HG03064 (cell line): ENCODE data around the gene RNF32.
"Not testable (repeated sequence)": the region's sequence is repeated elsewhere in the genome, so short reads cannot be mapped to it uniquely, and the experiment has no call there.

Experiments
- ATAC-seq: cut with Tn5 transposase; IDR thresholded peaks from one replicate; pipeline ENCODE4 v1.9.1; 2021; ENCODE audit warnings: low read depth; ENCODE audit not compliant: unreplicated experiment

The RNF32 gene

DNA sequence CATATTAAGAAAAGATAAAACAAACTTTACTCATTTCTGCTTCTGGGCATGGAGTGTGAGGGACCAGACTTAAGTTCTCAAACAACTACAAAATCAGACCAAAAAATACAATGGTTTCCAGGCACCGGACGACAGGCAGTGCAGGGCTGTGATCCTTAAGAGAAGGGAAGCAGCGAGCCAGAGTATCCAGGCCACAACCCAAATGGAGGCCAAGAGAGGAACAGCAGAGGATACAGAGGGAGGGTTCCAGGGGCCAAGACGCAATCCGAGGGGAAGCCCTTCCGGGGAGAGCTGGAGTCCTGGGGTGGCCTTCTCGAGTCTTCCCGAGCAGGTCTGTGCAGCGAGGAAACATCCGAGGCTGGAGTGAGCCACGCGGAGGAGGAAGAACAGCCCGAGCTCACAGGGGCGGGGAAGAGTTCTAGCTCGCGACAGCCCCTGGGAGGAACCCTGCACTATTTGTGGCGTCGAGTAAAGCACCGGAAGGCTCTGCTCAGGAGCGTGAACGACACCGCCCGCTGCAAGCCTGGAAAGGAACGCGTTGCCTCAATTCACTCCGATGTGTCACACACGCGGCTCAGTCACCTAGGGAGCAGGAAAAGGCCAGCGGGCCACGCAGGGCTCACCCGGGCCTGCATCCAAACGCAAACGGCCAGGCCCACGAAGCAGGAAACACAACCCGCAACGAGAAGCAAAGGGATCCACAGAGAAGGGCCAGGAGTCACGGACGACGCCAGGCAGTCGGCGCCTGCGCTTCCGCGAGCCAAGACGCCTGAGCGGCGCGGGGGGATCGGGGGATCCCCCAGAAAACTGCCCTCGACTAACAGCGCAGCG is 933 bp upstream of the RNF32 start:
- no peak for ATAC-seq

DNA sequence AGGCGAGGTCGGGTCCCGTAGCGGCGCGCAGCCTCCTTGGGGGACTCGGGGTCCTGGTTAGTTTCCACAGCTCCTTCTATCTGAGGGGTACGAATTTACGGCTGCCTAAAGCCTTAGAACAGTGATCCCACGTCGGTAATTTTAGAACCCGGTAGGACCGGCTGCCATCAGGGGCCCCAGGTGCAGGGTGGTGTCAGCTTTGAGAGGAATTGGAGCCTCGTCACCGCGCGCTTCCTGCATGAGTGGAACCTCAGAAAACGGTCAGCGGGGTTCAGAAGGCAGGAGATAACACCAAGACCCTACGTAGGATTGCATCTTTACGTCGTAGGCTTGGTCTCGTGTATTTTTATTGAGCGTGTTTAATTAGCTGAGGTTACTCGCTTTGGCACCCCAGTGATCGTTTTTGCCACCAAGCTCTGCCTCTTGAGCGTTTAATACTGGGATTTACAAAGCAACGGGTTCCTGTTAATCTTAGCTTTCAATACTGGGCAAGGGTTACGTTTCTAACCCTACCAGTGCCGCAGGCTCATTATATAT is 443 bp downstream of the RNF32 start:
- peak; percentile 59 for ATAC-seq

DNA sequence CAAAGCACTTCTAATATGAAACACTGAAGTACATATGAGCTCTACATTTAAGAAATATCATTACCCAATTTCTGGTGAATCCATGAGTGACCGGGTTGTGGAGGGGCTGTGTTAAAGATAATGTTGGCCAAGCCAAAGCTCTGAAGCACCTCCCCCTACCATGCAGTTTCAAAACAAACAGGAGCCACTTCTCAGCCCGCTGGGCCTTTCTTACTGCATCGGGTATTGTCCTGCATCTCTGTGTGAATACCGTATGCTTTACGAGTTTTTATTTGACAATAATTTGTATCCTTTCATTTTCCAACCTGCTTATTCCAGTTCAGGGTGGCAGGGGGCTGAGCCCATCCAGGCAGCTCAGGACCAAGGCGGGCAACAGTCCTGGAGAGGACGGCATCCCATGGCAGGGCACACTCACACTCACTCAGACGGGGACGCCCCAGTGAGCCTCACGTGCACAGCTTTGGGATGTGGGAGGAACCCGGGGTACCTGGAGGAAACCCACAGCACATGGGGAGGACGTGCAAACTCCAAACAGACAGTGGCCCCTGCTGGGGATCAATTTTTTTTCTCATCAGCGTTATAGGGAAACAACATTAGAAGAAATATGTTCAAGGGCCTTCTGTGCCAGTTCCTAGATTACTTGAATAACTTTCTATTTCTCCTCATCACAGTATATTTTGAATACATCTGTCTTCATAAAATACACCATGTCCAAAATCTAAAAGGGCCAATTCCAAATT is 1.9 kb downstream of the RNF32 start:
- ATAC-seq: no peak

DNA sequence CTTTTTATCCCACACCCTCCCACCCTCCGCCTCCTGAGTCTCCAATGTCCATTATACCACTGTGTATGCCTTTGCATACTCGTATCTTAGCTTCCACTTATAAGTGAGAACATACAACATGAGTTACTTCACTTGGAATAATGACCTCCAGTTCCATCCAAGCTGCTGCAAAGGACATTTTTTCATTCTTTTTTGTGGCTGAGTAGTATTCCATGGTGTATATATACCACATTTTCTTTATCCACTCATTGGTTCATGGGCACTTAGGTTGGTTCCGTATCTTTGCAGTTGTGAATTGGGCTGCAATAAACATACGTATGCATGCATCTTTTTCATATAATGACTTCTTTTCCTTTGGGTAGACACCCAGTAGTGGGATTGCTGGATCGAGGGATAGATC is 6.8 kb downstream of the RNF32 start:
- not testable (repeated sequence) for ATAC-seq

DNA sequence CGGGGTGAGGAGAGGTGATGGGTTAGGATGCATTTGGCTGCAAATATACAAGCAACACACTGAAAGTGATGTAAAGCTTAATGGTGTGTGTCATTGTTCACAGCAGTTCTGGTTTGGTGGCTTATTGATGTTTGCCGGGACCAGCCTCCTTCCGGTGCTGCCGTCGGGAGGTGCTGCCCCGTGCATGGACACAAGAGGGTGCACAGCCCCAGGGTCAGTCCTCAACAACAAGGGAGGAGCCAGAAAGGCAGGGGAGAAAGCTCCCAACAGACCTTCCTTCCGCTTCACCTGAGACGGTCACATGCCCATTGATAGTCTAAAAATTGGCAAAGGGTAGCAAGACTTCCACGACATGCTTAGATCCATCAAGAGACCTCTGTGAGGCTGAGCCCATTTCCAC is 9.5 kb downstream of the RNF32 start:
- ATAC-seq: no peak

DNA sequence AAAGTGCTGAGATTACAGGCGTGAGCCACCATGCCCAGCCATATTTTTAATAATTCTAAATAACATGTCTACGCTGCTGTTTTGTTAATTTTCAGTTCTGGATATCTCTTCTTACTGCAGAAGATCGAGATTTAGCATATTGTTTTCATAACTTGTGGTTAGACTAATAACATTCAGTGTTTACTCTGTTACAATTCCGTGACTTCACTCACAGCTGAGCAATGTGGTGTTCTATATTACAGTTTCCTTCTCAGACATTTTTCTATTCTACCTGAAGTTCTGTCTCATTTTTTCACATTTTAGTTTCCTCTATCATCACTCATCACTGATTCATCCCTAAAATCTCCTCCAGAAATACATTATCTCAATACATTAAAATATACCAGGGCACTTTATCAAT is 10.9 kb downstream of the RNF32 start:
- no peak for ATAC-seq

DNA sequence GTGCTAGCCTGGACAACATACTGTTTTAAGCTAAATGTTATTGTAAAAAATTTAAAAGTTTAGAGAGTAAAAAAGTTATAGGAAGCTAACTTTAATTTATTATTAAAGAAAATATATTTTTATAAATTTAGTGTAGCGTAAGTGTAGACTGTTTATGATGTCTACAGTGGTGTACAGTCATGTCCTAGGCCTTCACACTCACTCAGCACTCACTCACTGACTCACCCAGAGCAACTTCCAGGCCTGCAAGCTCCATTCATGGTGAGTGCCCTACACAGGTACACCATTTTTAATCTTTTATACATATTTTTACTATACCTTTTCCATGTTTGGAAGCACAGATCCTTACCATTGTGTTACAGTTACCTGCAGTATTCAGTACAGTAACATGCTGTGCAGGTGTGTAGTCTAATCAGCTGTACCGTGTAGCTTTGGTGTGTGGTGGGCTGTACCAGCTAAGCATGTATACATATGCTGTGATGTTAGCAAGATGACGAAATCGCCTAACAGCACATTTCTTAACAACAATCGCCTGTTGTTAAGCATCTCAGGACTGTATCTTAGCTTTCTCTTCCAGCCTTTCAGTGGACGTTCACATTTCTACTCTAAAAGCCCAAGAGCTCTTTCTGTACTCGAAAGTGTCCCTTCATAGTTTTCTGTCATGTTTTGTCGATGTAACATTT is 12.5 kb downstream of the RNF32 start:
- no peak for ATAC-seq

DNA sequence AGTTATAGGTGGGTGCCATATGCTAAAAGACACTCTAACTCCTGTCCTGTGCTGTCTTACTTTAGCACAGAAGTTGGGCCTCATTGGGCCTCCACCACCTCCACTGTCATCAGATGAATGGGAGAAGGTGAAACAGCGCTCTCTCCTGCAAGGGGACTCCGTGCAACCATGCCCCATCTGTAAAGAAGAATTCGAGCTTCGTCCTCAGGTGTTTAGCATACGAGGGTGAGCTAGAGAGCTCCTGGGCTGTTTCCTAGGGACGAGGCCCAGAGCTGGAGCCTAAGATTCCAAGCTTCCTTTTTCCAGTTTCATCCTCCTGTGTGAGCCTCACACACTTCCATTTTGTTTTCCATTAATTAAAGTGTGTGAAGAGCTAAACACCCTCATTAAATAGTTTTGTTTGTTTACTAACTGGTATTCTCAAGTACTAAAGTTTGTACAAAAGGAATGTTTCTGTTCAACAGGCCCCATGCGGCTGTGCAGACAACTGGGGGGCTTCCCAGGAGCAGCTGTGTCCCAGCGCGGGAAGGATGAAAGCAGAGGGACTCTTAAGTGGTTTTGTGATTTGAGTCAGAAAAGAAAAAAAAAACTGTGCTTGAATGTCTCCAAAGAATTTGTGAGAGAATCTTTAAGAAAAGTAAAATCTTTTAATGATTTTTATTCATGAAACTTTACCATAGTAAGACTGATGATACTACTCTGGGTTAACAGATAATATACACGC is 14.1 kb downstream of the RNF32 start:
- ATAC-seq: no peak

DNA sequence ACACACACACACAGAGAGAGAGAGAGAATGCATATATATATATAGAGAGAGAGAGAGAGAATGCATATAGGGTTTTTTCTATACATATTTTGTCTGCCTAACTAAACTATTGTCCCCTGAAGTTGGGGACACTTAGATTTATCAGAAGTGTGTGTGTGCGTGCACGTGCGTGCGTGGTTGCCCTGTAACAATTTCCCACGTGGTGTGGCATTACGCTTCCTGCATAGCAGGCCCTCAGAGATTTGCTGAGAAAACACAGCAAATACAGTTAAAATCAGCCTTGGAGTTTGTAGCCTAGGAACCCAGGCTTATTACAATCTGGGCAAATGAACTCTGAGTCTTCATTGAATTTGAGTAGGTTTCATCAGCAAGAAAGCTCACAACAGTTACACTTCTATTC is 14.7 kb downstream of the RNF32 start:
- ATAC-seq: no peak

DNA sequence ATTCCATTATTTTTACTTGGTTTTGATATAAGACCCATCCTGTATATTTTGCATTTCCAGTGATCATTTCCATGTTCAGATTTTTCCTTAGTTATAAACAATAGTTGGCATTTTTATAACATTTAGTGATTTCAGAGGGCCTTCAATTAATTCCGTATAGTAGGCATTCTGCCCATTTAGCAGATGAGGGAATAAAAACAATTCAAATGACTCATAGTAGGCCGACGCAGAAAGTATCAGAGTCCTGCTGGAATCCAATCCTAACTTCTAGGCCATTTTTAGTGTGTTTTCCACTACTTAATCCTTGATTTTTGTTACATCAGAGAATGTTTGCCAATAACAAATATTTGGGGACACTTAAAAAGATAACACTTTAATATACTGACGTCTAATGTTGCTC is 15.4 kb downstream of the RNF32 start:
- no peak for ATAC-seq

DNA sequence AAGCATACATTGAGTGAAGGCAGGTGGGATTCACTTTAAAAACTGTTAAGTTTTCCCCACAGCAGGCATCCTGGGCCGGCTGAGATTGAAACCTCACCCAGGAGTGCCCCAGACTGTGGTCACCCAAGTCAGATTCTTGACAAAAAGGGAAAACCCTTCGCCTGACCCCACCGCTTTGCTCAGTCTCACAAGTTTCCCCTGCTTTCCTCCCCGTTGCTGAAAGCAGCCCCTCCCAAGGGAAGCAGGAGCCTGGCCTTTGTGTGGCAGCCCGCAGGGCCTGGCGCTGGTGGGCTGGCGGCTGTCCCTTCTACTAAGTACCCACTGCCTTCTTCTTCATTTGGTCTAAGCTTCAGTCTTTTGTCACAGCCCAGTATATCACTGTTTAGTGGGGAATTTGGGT is 16.0 kb downstream of the RNF32 start:
- ATAC-seq: no peak

DNA sequence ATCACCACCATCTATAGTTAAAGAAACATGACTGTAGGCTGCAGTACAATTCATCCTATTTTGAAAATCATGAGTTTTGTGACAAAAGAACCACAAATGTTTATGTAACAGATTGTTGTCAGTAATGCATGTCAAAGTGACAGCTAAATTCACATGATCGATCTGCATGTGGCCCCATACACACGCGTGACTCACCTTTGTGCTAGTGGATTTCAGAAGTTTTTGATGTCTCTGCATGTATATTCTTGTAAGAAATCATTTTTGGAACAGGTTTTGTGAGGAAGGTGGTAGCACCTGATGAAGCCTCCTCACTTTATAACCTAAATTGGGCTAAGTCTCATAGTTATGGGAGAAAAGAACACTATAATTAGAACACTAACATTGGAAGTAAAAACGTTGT is 17.1 kb downstream of the RNF32 start:
- no peak for ATAC-seq

DNA sequence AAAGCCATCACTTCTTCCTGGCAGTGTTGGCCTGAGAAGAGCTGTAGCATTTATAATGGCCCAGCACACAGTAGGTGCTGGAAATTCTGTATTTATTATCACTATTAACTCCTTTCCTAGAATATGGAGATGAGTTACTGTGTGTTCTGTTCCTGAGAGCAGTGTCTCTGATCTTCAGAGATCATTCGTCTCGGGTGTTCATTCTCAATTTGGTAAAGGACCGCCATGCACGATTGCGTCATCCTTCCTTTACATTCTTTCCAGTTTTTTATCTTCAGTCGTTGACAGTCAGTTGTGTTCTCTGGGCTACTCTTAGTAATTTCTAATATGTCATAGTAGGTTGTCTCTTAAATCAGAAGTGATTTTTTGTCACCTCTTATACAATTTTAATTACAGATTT is 18.6 kb downstream of the RNF32 start:
- no peak for ATAC-seq

DNA sequence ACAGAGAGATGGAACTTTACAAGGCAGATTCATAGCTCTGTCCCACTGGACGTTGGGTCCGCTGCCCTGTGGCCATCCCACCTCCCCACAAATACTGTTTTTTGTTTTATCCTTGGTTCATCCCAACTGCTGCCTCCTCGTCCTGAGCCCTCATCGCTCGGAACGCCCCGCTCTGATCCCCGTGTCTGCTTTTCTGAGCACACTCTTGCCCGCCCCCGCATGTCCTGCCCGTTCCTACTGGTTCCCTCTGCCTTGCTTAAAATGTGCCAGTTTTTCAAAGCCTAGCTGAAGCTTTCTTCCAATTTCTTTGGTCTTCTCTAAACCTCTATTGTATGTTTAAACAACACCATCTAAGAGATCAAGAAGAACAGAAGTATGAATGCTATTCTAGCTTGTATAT is 19.4 kb downstream of the RNF32 start:
- ATAC-seq: no peak

DNA sequence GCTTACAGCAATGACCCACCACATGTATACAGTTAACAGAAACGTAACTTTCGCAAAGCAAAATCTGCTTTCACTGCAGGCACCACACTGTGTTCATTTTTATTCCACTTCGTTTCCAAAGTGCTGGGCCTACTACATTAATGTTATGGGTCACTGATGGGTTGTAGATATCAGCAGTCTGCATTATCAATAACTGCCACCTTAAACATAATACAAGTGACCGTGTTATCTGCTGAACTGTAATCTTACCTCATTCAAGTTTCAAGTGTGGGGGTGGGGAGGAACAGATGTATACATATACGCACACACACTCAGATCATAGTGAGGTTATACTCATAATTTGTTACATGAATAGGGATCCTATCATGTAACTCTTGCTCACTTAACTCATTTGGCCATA is 21.1 kb downstream of the RNF32 start:
- no peak for ATAC-seq

DNA sequence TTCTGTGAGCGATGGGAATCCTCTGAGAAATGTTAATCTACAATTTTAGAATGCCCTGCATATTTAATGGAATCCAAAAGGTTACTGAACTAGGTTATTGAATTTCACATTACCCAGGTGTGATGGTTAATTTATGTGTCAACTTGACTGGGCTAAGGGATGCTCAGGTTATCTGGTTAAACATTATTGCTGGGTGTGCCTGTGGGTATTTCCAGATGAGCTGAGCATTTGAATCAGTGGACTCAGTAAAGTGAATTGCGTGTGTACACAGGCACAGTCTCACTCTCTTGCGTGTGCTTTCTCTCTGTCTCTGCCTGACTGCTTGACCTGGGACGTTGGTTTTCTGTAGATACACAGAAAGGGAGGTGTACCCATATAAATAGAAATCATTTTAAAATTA is 21.7 kb downstream of the RNF32 start:
- no peak for ATAC-seq

DNA sequence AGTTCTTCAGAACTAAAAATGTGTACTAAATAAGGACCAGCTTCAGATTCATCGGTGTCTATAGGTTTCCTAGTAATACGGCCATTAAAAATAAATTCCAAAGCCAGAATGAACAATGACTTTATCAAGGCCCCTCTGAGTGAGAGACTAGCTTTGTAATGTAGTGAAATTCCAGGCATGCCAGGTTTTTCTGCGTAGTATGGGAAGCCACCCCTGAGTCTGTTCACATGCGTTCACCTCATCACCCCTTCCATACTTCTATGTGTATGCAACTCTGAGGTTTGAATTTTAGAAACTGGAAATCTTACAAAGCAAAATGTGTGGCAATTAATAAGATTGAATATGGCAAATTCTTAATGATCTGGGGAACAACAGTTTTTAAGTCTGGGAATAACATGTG is 24.5 kb downstream of the RNF32 start:
- no peak for ATAC-seq

DNA sequence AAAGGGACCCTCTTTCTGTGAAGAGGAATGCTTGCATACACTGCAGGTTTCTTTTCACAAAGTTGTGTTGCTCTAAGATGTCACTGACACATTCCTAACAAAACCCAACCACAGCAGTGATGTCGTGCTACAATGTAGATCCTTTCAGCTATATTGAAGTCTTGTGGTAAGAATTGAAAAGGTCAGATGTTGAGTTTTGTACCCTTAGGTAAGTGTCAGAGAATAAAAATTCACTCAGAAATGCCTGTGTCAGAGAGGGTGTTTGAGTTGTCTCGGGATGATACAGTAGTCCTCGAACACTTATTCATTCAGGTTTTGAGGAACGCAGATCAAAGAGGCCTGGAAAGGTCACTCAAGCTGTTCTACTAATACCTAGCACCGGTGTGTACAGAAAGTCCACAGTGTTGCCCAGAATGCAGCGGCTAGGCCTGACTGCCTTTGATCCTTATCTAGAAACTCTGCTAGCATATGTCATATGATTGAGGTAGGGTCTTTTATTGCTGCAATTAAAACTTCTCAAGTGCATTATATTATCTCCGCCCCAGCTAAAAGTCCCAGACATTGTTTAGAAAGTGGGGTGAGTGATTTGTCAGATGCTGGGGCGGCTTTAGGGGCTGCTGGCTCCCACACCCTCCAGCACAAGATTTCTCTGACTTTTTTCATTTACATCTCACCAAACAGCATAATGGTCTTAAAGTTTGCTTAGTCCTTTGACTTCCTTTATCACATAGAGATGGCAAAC is 26.0 kb downstream of the RNF32 start:
- no peak for ATAC-seq

DNA sequence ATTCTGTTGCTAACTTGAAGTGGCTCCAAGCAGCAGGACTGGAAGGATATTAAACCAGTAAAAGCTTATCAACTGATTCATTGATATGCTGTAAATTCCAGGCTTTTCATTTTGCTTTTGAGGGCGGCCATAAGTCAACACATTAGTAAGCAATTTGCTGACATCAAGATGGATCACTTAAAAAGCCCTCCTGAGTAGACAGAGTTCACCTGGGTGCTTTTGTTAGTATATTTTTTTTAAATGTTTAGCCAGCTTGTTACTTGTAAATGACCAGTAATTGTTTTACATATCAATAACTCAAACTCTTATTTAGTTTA is 26.5 kb downstream of the RNF32 start:
- ATAC-seq: no peak

DNA sequence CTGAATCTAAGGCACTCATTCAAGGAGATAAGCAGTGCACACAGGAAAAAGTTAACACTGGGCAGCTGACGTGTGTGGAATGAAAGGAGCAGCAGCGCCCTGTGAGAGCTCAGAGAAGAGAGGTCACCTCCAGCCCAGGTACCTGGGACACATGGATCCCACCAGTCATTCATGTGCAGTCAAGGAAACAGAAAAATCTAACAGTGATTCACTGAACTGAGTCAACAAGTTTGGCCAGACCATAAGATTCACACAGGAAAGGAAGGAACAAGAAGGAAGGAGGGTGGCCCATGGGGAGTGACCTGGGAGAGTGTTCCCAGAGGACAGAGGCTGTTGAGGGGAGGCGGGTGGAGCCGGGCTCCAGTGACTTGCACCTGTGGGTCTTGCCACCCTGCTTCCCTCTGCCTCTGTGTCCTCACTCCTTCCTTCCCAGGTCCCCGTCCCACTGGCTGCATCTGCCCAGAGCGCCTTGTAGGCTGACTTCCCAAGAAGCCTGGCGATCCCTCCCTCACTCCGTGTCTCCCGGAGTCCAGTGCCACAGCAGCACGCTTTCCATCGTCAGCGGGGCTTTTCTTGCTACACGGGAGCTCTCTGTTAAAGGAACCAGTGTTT is 27.7 kb downstream of the RNF32 start:
- ATAC-seq: no peak
